OCI-LY7 (cell line): ENCODE results near the gene SAMD8. TPM values are rescaled to one million over a fixed set of nuclear protein-coding genes. Genes with fewer than 3 reads are reported as not detected.

Experiments
- BruUV-seq: library from RNA; stranded (reverse); fragments of 400-500 nt; replicated peaks from 2 replicates; lab custom pipeline; 2021; lab: Mats Ljungman, UMichigan
- CTCF ChIA-PET: fragments of 300-600 bp; sonication (Branson Sonifier 250); formaldehyde crosslinking; loops from one replicate; lab custom pipeline; 2022; ENCODE audit warnings: antibody characterized with exemption; ENCODE audit not compliant: unreplicated experiment; lab: Charles Lee
- POLR2A ChIA-PET: fragments of 300-600 bp; sonication (Branson Sonifier 250); formaldehyde crosslinking; loops from one replicate; lab custom pipeline; 2022; ENCODE audit warnings: antibody characterized with exemption; lab: Charles Lee
- DNase-seq: peaks from one replicate; pipeline ENCODE4 v3.0.0-alpha.2; 2015; ENCODE audit warnings: low spot score
- H2AFZ ChIP-seq: fragments of 200-600 bp; sonication (generic), shearing (Covaris generic); 2 replicates; pipeline ENCODE4 v1.6.1; 2014; ENCODE audit warnings: mild to moderate bottlenecking, antibody characterized with exemption, low read length, moderate library complexity
- H3K27ac ChIP-seq: fragments of 200-600 bp; sonication (generic); 2 replicates; pipeline ENCODE4 v1.5.1; 2014; ENCODE audit warnings: mixed run types, low read depth, mild to moderate bottlenecking, moderate library complexity, low read length, inconsistent platforms; ENCODE audit not compliant: poor library complexity, severe bottlenecking
- H3K36me3 ChIP-seq: fragments of 200-600 bp; sonication (generic); 2 replicates; pipeline ENCODE4 v1.6.1; 2014; ENCODE audit warnings: mild to moderate bottlenecking, antibody characterized with exemption, low read length, moderate library complexity, mixed read lengths; ENCODE audit not compliant: insufficient read depth
- H3K4me1 ChIP-seq: fragments of 200-600 bp; sonication (generic); 2 replicates; pipeline ENCODE4 v1.5.1; 2014; ENCODE audit warnings: mild to moderate bottlenecking, low read length; ENCODE audit not compliant: insufficient read depth, poor library complexity, severe bottlenecking
- H3K4me2 ChIP-seq: fragments of 200-600 bp; sonication (generic); 2 replicates; pipeline ENCODE4 v1.6.1; 2014; ENCODE audit warnings: mild to moderate bottlenecking, low read length
- H3K4me3 ChIP-seq: fragments of 200-600 bp; sonication (generic); 2 replicates; pipeline ENCODE4 v1.5.1; 2014; ENCODE audit warnings: mild to moderate bottlenecking, low read depth, low read length; ENCODE audit not compliant: poor library complexity, severe bottlenecking
- H3K79me2 ChIP-seq: fragments of 200-600 bp; sonication (generic); 2 replicates; pipeline ENCODE4 v1.6.1; 2016; ENCODE audit warnings: low read depth, mild to moderate bottlenecking, low read length, moderate library complexity, mixed read lengths; ENCODE audit not compliant: insufficient read depth
- H3K9me2 ChIP-seq: fragments of 200-600 bp; sonication (generic); 2 replicates; pipeline ENCODE4 v1.6.1; 2016; ENCODE audit warnings: mild to moderate bottlenecking, low read length, mixed read lengths; ENCODE audit not compliant: insufficient read depth
- H3K9me3 ChIP-seq: fragments of 200-600 bp; sonication (generic); 2 replicates; pipeline ENCODE4 v1.6.1; 2014; ENCODE audit warnings: mild to moderate bottlenecking, mixed run types, low read length, mixed read lengths
- H4K20me1 ChIP-seq: fragments of 200-600 bp; sonication (generic); 2 replicates; pipeline ENCODE4 v1.6.1; 2014; ENCODE audit warnings: mild to moderate bottlenecking, antibody characterized with exemption, low read length, moderate library complexity, mixed read lengths; ENCODE audit not compliant: insufficient read depth
- EZH2phosphoT487 ChIP-seq: fragments of 200-600 bp; sonication (generic); IDR thresholded peaks from 2 replicates; pipeline ENCODE4 v1.6.1; 2018; ENCODE audit warnings: low read depth, borderline replicate concordance, mild to moderate bottlenecking, mixed run types, antibody characterized with exemption, low read length, moderate library complexity, mixed read lengths
- intact Hi-C: fragments of 100-400 bp; cut with micrococcal nuclease; formaldehyde crosslinking; loops from one replicate; pipeline ENCODE4 v1.10.0; 2022; ENCODE audit not compliant: unreplicated experiment
- total RNA-seq, 2 experiments: library from RNA; depleted of rRNA in 1 of 2; stranded (reverse); fragments of >200 nt in 1 of 2; shearing (Covaris generic) in 1 of 2; gene quantifications; 2 replicates each; pipeline ENCODE4 v1.2.3, GENCODE V29; 2014 to 2022
- TF ChIP-seq, protein P1 (sequence below): fragments of 200-600 bp; sonication (generic); conservative IDR thresholded peaks from 2 replicates; pipeline ENCODE4 v1.5.1; 2014; ENCODE audit warnings: mild to moderate bottlenecking, antibody characterized with exemption, low read length, moderate library complexity, mixed read lengths

The SAMD8 gene
- total RNA-seq, 2 experiments from 2014 or later = 8.8 to 16.7 TPM

GRCh38 chr10:75065076-75065475 is 46.4 kb upstream of the SAMD8 start:
- Histone ChIP-seq H3K4me2 (no peak overlapping the region), H3K27ac (no peak overlapping the region), H4K20me1 (no peaks in the 10 kb centered on the region), H2AFZ (no peak overlapping the region), H3K9me2 (no peaks in the 10 kb centered on the region), H3K4me1 (no peaks in the 10 kb centered on the region), H3K79me2 (no peaks in the 10 kb centered on the region), H3K36me3 (no peaks in the 10 kb centered on the region), H3K4me3 (no peak overlapping the region), H3K9me3 (no peaks in the 10 kb centered on the region)
- TF ChIP-seq, protein P1, sequence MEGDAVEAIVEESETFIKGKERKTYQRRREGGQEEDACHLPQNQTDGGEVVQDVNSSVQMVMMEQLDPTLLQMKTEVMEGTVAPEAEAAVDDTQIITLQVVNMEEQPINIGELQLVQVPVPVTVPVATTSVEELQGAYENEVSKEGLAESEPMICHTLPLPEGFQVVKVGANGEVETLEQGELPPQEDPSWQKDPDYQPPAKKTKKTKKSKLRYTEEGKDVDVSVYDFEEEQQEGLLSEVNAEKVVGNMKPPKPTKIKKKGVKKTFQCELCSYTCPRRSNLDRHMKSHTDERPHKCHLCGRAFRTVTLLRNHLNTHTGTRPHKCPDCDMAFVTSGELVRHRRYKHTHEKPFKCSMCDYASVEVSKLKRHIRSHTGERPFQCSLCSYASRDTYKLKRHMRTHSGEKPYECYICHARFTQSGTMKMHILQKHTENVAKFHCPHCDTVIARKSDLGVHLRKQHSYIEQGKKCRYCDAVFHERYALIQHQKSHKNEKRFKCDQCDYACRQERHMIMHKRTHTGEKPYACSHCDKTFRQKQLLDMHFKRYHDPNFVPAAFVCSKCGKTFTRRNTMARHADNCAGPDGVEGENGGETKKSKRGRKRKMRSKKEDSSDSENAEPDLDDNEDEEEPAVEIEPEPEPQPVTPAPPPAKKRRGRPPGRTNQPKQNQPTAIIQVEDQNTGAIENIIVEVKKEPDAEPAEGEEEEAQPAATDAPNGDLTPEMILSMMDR = no peak
- intact Hi-C loops = no loop called here
- CTCF ChIA-PET = no interaction called here
- POLR2A ChIA-PET = interaction anchor here (0.6 to 1.1 kb wide), 4 partner anchors 10 to 803 kb away, joined by 4 read pairs; no protein-coding TSS in a partner anchor
- DNase-seq = no peak
- no TSS peak for BruUV-seq

DNA sequence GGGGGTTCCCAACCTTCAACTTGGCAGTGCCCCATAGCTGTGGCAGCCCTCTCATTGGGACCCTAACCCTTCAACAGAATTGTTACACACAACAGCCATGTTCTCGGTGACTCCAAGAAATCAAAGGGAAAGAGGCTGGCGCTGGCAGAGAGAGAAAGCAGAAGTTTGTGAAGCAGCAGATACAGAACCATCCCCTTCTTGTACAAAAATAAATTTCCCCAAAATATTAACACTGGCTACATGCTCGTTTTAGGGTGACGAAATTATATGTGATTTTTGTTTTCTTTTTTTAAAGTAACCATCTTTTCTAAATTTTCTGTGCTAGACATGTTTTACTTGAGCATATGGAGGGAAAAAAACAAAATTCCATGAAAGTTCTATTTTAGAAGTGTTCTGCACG is 45.2 kb upstream of the SAMD8 start:
- no peaks in the 10 kb centered on the region for H3K9me3 ChIP-seq
- no TSS peak for BruUV-seq
- H3K9me2 ChIP-seq = no peaks in the 10 kb centered on the region
- no peaks in the 10 kb centered on the region for H3K36me3 ChIP-seq
- H3K27ac ChIP-seq = no peak overlapping the region
- no peak for TF ChIP-seq EZH2phosphoT487
- TF ChIP-seq, protein P1 = no peak
- POLR2A ChIA-PET = no interaction called here
- H3K4me2 ChIP-seq = no peak overlapping the region
- H3K4me1 ChIP-seq = no peaks in the 10 kb centered on the region
- intact Hi-C loops = no loop called here
- no peaks in the 10 kb centered on the region for H4K20me1 ChIP-seq
- CTCF ChIA-PET = no interaction called here
- H3K79me2 ChIP-seq = no peaks in the 10 kb centered on the region
- DNase-seq = no peak
- H3K4me3 ChIP-seq = no peak overlapping the region
- H2AFZ ChIP-seq = no peak overlapping the region

GRCh38 chr10:75067272-75067671 is 44.2 kb upstream of the SAMD8 start:
- TF ChIP-seq, protein P1 = no peak
- TF ChIP-seq EZH2phosphoT487 = no peak
- Histone ChIP-seq H3K27ac (no peak overlapping the region), H2AFZ (no peak overlapping the region), H4K20me1 (no peaks in the 10 kb centered on the region), H3K4me2 (no peak overlapping the region), H3K9me2 (no peaks in the 10 kb centered on the region), H3K4me1 (no peaks in the 10 kb centered on the region), H3K36me3 (no peaks in the 10 kb centered on the region), H3K9me3 (no peaks in the 10 kb centered on the region), H3K79me2 (no peaks in the 10 kb centered on the region), H3K4me3 (no peak overlapping the region)
- intact Hi-C loops = no loop called here
- POLR2A ChIA-PET = interaction anchor here (0.6 kb wide), 3 partner anchors 46 to 564 kb away, joined by 3 read pairs; no protein-coding TSS in a partner anchor
- no TSS peak for BruUV-seq
- DNase-seq = no peak
- CTCF ChIA-PET = no interaction called here
